GM13977 (cell line): Measurements from ENCODE around the gene MYOG.

Experiments used
- DNase-seq: peaks from one replicate; pipeline ENCODE4 v3.0.0; 2012; ENCODE audit warnings: low spot score
- CTCF ChIP-seq: IDR thresholded peaks from 2 replicates; pipeline ENCODE4 v1.5.1; 2012; ENCODE audit warnings: mild to moderate bottlenecking, control low read depth; ENCODE audit not compliant: insufficient read depth; ENCODE audit errors: extremely low read depth, missing control alignments
- in situ Hi-C: fragments of 300-500 bp; cut with MboI; formaldehyde crosslinking; loops from one replicate; pipeline ENCODE4 v1.12.0; 2022; ENCODE audit warnings: low sequenced_read_pairs, low pct_unique_long_range_greater_than_20kb, mixed read lengths, inconsistent platforms; ENCODE audit not compliant: unreplicated experiment

The MYOG gene

GRCh38 chr1:203073469-203073868 lies 12.3 kb downstream of the MYOG start:
- DNase-seq, result no peak
- in situ Hi-C loops, result no loop called here
- TF ChIP-seq CTCF, result no peak

GRCh38 chr1:203072911-203073310 lies 12.9 kb downstream of the MYOG start:
- no peak for DNase-seq
- in situ Hi-C loops, result no loop called here
- no peak for TF ChIP-seq CTCF

- DNase-seq, result no peak
- TF ChIP-seq CTCF, result no peak
- in situ Hi-C loops, result no loop called here
Observed at GRCh38 chr1:203072002-203072602, 13.7 kb downstream of the MYOG start.

DNA sequence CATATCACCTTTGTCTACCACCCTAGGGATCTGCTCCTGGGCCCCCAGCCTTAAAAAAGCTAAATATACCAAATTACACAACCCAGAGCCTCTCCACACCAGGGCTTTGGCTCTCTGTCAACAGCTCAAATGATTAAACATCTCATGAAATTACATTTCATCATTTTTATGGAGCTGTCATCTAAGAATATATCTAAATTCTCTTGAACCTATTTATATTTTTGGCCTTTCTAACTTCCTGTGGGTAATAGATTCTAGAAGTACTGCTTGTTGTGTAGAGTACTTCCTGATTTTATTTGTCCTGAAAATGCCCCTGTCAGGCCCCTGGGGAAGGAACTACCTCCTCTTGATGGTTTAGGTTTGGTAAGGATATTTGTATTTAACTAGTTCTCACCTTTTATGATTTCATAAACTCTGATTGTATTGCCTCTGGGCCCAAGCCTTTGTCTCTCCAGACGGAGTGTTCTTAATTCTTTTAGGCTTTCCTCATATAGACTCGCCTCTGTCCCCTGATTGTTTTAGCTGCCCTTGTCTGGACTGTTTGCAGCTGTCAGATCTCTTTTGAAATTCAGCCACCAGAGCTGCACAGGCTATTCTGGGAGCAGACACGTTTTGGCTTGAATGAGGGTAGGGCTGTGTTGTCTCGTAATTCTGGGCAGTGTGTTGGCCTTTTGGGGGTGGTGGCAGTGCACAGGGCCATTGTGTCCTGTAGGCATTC lies 16.6 kb downstream of the MYOG start:
- DNase-seq, result no peak
- TF ChIP-seq CTCF, result no peak

DNA sequence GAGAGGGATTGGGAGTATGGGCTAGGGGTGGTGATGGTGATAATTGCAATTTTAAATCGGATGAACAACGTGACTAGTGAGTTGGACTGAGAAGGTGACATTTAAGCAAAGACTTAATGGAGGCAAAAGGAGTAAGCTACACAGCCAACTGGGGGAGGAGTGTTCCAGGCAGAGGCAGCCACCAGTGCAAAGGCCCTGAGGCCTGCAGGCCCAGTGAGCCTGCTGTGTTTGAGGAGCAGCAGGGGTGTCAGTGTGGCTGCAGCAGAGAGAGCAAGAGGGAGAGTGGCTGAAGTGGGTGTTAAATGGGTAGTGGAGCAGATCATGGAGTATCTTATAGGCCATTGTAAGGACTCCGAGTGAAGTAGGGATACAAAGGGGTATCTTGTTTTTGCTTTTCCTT lies 18.8 kb downstream of the MYOG start:
- no peak for TF ChIP-seq CTCF
- in situ Hi-C loops, result no loop called here
- DNase-seq, result no peak

More for the DNA sequence above, 16.6 kb downstream of the MYOG start:
- in situ Hi-C loops, result no loop called here

DNA sequence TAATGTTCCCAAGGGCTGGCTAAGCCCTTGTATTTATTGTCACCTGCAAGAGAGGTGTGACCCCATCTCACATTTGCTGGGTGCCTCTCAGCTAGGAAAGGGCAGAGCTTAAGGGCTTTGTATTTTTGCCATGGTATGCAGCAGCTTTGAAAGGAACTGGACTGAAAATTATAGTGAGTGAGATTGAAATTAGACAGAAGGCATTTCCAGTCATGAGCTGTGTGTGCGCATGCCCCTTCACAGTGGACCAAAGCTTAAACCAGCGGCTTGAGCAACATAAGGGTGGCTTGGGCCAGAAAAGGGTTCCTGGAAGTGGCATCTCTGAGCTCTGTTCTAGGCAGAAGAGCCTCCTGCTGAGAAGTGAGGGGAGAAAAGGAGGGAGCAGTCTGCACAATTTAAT lies 19.8 kb downstream of the MYOG start:
- in situ Hi-C loops, result no loop called here
- DNase-seq, result no peak
- no peak for TF ChIP-seq CTCF
